Measurements from ENCODE around the gene GPX4.

The GPX4 gene

GRCh38 chr19:1093330-1093729, 10.5 kb upstream of the GPX4 start:
- H3K4me3 ChIP-seq (ENCODE audit: low read depth, low read length): peak overlapping the region; percentile 5
- TF ChIP-seq CTCF (IDR thresholded peaks at IDR 0.05; ENCODE audit: borderline replicate concordance, insufficient read depth, low read depth, low read length): no peak

- no peak for TF ChIP-seq CTCF (IDR thresholded peaks at IDR 0.05; ENCODE audit: borderline replicate concordance, insufficient read depth, low read depth, low read length)
- peak overlapping the region; percentile 78 for H3K4me3 ChIP-seq (ENCODE audit: low read depth, low read length)
These were observed 9.8 kb upstream of the GPX4 start for GRCh38 chr19:1093811-1094553.

GRCh38 chr19:1094655-1094977, 9.2 kb upstream of the GPX4 start:
- TF ChIP-seq CTCF (IDR thresholded peaks at IDR 0.05; ENCODE audit: borderline replicate concordance, insufficient read depth, low read depth, low read length): no peak
- H3K4me3 ChIP-seq (ENCODE audit: low read depth, low read length): peak overlapping the region; percentile 78

GRCh38 chr19:1094978-1095701, 8.7 kb upstream of the GPX4 start, which contains the start of gene POLR2E:
POLR2E (minus strand) TSS chr19:1095375; CDS start chr19:1095315, 60 bp downstream.
- peak within 1 kb of the TSS; percentile 78 for H3K4me3 ChIP-seq (ENCODE audit: low read depth, low read length)
- TF ChIP-seq CTCF (IDR thresholded peaks at IDR 0.05; ENCODE audit: borderline replicate concordance, insufficient read depth, low read depth, low read length): no peak

- no peak for TF ChIP-seq CTCF (IDR thresholded peaks at IDR 0.05; ENCODE audit: borderline replicate concordance, insufficient read depth, low read depth, low read length)
- no peak overlapping the region for H3K4me3 ChIP-seq (ENCODE audit: low read depth, low read length)
These were observed 6.0 kb upstream of the GPX4 start for GRCh38 chr19:1097810-1098176.

- no peak overlapping the region for H3K4me3 ChIP-seq (ENCODE audit: low read depth, low read length)
- no peak for TF ChIP-seq CTCF (IDR thresholded peaks at IDR 0.05; ENCODE audit: borderline replicate concordance, insufficient read depth, low read depth, low read length)
These were observed 5.4 kb upstream of the GPX4 start for GRCh38 chr19:1098177-1099051.

All from GM12875 (cell line).